ENCODE measurements around the gene NAT8. TPM values are rescaled to one million over a fixed set of nuclear protein-coding genes. Genes with fewer than 3 reads are reported as not detected.

NAT8 gene
- total RNA-seq, 3 donors from 2014 or later = not detected

DNA sequence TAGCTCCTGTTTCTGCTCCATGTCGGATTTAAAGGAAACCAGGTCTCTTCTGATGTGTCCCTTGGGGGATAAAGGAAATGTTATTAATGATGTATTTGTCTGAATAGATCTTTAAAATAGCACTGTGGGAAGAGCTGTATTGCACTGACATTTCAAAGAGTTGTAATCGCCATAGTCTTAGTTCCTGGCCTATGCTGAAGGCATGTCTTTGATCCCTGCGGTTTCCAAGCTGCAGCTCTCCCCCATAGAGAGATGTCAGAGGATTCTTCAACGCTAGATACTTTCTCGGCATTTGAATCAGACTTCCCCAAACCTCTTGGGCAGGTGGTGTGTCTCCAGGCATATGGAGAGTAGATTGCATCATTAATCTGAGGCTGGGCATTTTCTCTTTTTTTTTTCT, 40.4 kb downstream of the NAT8 start:
- Histone ChIP-seq H3K27me3 (no peaks in the 10 kb centered on the region), H3K27ac (no peak overlapping the region), H3K4me3 (no peak overlapping the region), H3K36me3 (no peaks in the 10 kb centered on the region), H3K9me3 (no peaks in the 10 kb centered on the region), H3K4me1 (no peaks in the 10 kb centered on the region)
- no peak for DNase-seq (ENCODE audit: low spot score in 2 of 2)
- intact Hi-C loops (cut with DNase I; ENCODE audit: low total_unique reads) = no loop called here
- TF ChIP-seq POLR2AphosphoS5 (IDR thresholded peaks at IDR 0.05) (no peak), POLR2A (IDR thresholded peaks at IDR 0.05) (no peak)
- TF ChIP-seq, protein P1, sequence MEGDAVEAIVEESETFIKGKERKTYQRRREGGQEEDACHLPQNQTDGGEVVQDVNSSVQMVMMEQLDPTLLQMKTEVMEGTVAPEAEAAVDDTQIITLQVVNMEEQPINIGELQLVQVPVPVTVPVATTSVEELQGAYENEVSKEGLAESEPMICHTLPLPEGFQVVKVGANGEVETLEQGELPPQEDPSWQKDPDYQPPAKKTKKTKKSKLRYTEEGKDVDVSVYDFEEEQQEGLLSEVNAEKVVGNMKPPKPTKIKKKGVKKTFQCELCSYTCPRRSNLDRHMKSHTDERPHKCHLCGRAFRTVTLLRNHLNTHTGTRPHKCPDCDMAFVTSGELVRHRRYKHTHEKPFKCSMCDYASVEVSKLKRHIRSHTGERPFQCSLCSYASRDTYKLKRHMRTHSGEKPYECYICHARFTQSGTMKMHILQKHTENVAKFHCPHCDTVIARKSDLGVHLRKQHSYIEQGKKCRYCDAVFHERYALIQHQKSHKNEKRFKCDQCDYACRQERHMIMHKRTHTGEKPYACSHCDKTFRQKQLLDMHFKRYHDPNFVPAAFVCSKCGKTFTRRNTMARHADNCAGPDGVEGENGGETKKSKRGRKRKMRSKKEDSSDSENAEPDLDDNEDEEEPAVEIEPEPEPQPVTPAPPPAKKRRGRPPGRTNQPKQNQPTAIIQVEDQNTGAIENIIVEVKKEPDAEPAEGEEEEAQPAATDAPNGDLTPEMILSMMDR (IDR thresholded peaks at IDR 0.05) = no peak

DNA sequence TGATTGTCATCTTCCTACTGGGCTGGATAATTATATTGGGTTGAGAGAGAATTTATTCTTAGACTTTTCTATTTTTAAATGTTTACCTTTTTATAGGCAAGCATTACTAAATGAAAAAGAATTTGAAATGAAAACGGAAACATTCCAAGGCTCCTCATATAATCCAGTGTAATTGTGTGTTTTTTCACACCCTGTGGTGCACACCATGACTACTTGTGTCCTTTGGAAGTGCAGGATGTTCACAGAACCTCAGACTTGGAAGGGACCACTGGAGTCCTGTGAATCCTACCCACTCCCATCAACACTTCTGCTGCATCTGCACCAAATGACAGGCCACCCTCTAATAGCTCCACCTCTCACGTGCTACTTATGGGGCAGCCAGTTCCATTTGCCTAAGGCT, 48.0 kb downstream of the NAT8 start:
- no peak for DNase-seq (ENCODE audit: low spot score in 2 of 2)
- TF ChIP-seq POLR2AphosphoS5 (IDR thresholded peaks at IDR 0.05) (no peak), POLR2A (IDR thresholded peaks at IDR 0.05) (no peak)
- TF ChIP-seq, protein P1 (IDR thresholded peaks at IDR 0.05) = no peak
- no peaks in the 10 kb centered on the region for H3K36me3 ChIP-seq
- H3K4me3 ChIP-seq = no peak overlapping the region
- no peaks in the 10 kb centered on the region for H3K9me3 ChIP-seq
- intact Hi-C loops (cut with DNase I; ENCODE audit: low total_unique reads) = no loop called here
- H3K27ac ChIP-seq = no peak overlapping the region
- H3K27me3 ChIP-seq = no peaks in the 10 kb centered on the region
- H3K4me1 ChIP-seq = no peaks in the 10 kb centered on the region

DNA sequence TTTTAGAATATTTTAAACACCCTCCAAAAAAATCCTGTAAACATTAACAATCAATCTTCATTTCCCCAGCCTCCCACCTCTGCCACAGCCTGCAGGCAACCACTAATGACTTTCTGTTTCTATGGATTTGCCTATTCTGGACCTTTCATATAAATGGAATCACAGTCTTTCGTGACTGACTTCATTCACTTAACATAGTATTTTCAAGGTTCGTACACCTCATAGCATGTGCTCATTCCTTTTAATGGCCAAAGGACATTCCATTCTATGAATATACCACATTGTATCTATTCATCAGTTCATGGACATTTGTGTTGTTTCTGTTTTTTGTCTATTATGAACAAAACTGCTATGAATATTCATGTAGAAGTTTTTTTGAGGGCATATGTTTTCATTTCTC, 48.5 kb downstream of the NAT8 start:
- Histone ChIP-seq H3K4me3 (no peak overlapping the region), H3K4me1 (no peaks in the 10 kb centered on the region), H3K9me3 (no peaks in the 10 kb centered on the region), H3K27me3 (no peaks in the 10 kb centered on the region), H3K27ac (no peak overlapping the region), H3K36me3 (no peaks in the 10 kb centered on the region)
- no peak for TF ChIP-seq POLR2A (IDR thresholded peaks at IDR 0.05)
- TF ChIP-seq, protein P1 (IDR thresholded peaks at IDR 0.05) = no peak
- intact Hi-C loops (cut with DNase I; ENCODE audit: low total_unique reads) = no loop called here
- DNase-seq (ENCODE audit: low spot score in 2 of 2) = no peak

Other genes with a start within 250 kb of the NAT8 start
- gene TPRKB, start 94.9 kb upstream of the NAT8 start, total RNA-seq = 10 to 100 TPM; 25.2 to 41.4 (median 32.8) TPM
- gene DUSP11, start 137.7 kb upstream of the NAT8 start, total RNA-seq = 10 to 100 TPM; 28.8 to 49.9 (median 36.1) TPM
- gene C2orf78, start 141.8 kb upstream of the NAT8 start, total RNA-seq = not detected
- gene STAMBP, start 186.5 kb upstream of the NAT8 start, total RNA-seq = 10 to 100 TPM; 26.1 to 32.5 (median 32.4) TPM